K562 (cell line): ENCODE measurements around the gene BCAR1. TPM values are rescaled to one million over a fixed set of nuclear protein-coding genes. Genes with fewer than 3 reads are reported as not detected.

Experiments
- ATAC-seq: fragments of 200-7000 bp; cut with Tn5 transposase; 3 replicates; pipeline ENCODE4 v1.9.1; 2020; ENCODE audit warnings: moderate library complexity
- BruUV-seq: library from RNA; stranded (reverse); fragments of 400-500 nt; replicated peaks from 2 replicates; lab custom pipeline; 2021; lab: Mats Ljungman, UMichigan
- CTCF ChIA-PET: fragments of 300-600 bp; formaldehyde crosslinking; extraction: SDS; loops from one replicate; lab custom pipeline; 2021; ENCODE audit warnings: low intra/inter-chr PET ratio; lab: Yijun Ruan, JAX
- POLR2A ChIA-PET: fragments of 300-600, 350-650 bp; sonication (Branson Sonifier 250); formaldehyde crosslinking; extraction: SDS; loops from one replicate; lab custom pipeline; 2021; ENCODE audit warnings: antibody characterized with exemption, inconsistent platforms; lab: Yijun Ruan, JAX
- DNase-seq, 4 experiments: peaks; one replicate each; pipeline versions ENCODE4 v3.0.0 to v3.0.0-alpha.2; 2011 to 2018; ENCODE audit warnings: low spot score in 3 of 4, mixed read lengths in 3 of 4; ENCODE audit errors: extremely low read depth in 1 of 4
- FAIRE-seq: peaks from 2 replicates; lab custom pipeline; 2011; peaks lifted over from hg19 to GRCh38; lab: Jason Lieb, UNC
- H2AFZ ChIP-seq: 2 replicates; pipeline ENCODE4 v1.6.0; 2011; ENCODE audit warnings: low read depth, low read length, control low read depth, inconsistent platforms
- H3K27ac ChIP-seq: fragments of 200-600 bp; 3 replicates; pipeline ENCODE4 v1.8.0; 2011; ENCODE audit warnings: low read depth, mild to moderate bottlenecking, control low read depth, inconsistent platforms, low read length, moderate library complexity, mixed read lengths; ENCODE audit errors: extremely low read depth
- H3K27me3 ChIP-seq, 2 experiments: fragments of 300-600 bp in 1 of 2; 2 replicates in 1 of 2; 3 replicates in 1 of 2; pipeline versions ENCODE4 v1.6.0 to v1.8.0; 2011; ENCODE audit warnings: inconsistent platforms in 2 of 2, low read length in 2 of 2, mild to moderate bottlenecking in 1 of 2, mixed read lengths in 1 of 2, moderate library complexity in 1 of 2; ENCODE audit not compliant: control insufficient read depth in 2 of 2, insufficient read depth in 2 of 2
- H3K36me3 ChIP-seq: fragments of 300-600 bp; 3 replicates; pipeline ENCODE4 v1.8.0; 2011; ENCODE audit warnings: mild to moderate bottlenecking, low read length, inconsistent platforms; ENCODE audit not compliant: control insufficient read depth, insufficient read depth
- H3K4me1 ChIP-seq, 2 experiments: fragments of 200-600 bp in 1 of 2; replicated peaks in 1 of 2; 2 replicates in 1 of 2; 3 replicates in 1 of 2; pipeline versions ENCODE4 v1.5.1 to v1.8.0; 2011; ENCODE audit warnings: inconsistent platforms in 2 of 2, low read length in 2 of 2, mild to moderate bottlenecking in 1 of 2, mixed read lengths in 1 of 2, moderate library complexity in 1 of 2; ENCODE audit not compliant: control insufficient read depth in 2 of 2, insufficient read depth in 2 of 2
- H3K4me2 ChIP-seq: 2 replicates; pipeline ENCODE4 v1.6.1; 2011; ENCODE audit warnings: low read length, control low read depth, inconsistent platforms, mixed read lengths; ENCODE audit not compliant: insufficient read depth
- H3K4me3 ChIP-seq: fragments of 200-600 bp; sonication (generic), shearing (Covaris generic); 2 replicates; pipeline ENCODE4 v1.5.1; 2016; ENCODE audit warnings: control low read depth, inconsistent platforms
- H3K79me2 ChIP-seq: fragments of 200-600 bp; 3 replicates; pipeline ENCODE4 v1.8.0; 2011; ENCODE audit warnings: low read length, inconsistent platforms; ENCODE audit not compliant: control insufficient read depth, insufficient read depth
- H3K9ac ChIP-seq, 2 experiments: 2 replicates each; pipeline versions ENCODE4 v1.6.0 to v1.6.1; 2011; ENCODE audit warnings: low read depth in 2 of 2, low read length in 2 of 2, control low read depth in 1 of 2, inconsistent platforms in 1 of 2, mild to moderate bottlenecking in 1 of 2, mixed read lengths in 1 of 2; ENCODE audit not compliant: insufficient read depth in 1 of 2
- H3K9me1 ChIP-seq: one replicate; pipeline ENCODE4 v1.6.0; 2011; ENCODE audit warnings: inconsistent platforms, mild to moderate bottlenecking, low read length, moderate library complexity; ENCODE audit not compliant: control insufficient read depth, insufficient read depth
- H3K9me3 ChIP-seq: replicated peaks from 2 replicates; pipeline ENCODE4 v1.5.1; 2011; ENCODE audit warnings: low read depth, low read length, inconsistent platforms; ENCODE audit not compliant: control insufficient read depth, insufficient read depth
- H4K20me1 ChIP-seq: replicated peaks from 2 replicates; pipeline ENCODE4 v1.6.1; 2011; ENCODE audit warnings: low read length, inconsistent platforms, mixed read lengths; ENCODE audit not compliant: control insufficient read depth, insufficient read depth
- ARID1B ChIP-seq: fragments of 450-650 bp; IDR thresholded peaks from 2 replicates; pipeline ENCODE4 v1.6.1; 2016; ENCODE audit warnings: antibody characterized with exemption, mild to moderate bottlenecking, inconsistent platforms
- WGBS: fragments of 100-300 bp; shearing (Covaris generic); methylation state at CpG from one replicate; pipeline ENCODE4 v1.1.6; 2016; ENCODE audit warnings: low coverage, mixed read lengths; ENCODE audit not compliant: insufficient coverage; ENCODE audit errors: missing lambda C conversion rate; 5-methylcytosine and 5-hydroxymethylcytosine counted together
- in situ Hi-C: fragments of 300-500 bp; cut with MboI; formaldehyde crosslinking; loops from 4 replicates; pipeline ENCODE4 v1.15.0; 2018; ENCODE audit warnings: inconsistent platforms, mixed read lengths
- intact Hi-C: fragments of 100-400 bp; cut with micrococcal nuclease; formaldehyde crosslinking; loops from 2 replicates; pipeline ENCODE4 v1.14.2; 2022
- polyA plus RNA-seq, 8 experiments: library from polyadenylated mRNA; depleted of rRNA in 4 of 8; stranded (reverse) in 5 of 8; unstranded in 3 of 8; fragments of >200 nt; fragmentation: Nextera tagmentation in 2 of 8; fragmentation: Illumina TruSeq in 1 of 8; extraction: Ambion mirVana in 2 of 8; extraction: Trizol in 1 of 8; gene quantifications; 2 replicates each; pipeline versions ENCODE4 v1.2.1 to v1.2.3, GENCODE V29; 2011 to 2014; ENCODE audit warnings: inconsistent platforms in 1 of 8, missing spikeins in 1 of 8
- total RNA-seq, 7 experiments: library from RNA; depleted of rRNA in 6 of 7; stranded (reverse); fragments of >200 nt in 6 of 7; fragmentation: Illumina TruSeq in 2 of 7; extraction: Trizol in 2 of 7; gene quantifications; 2 replicates each; pipeline versions ENCODE4 v1.2.1 to v1.2.3, GENCODE V29; 2011 to 2021; ENCODE audit warnings: low replicate concordance in 1 of 7
- TF ChIP-seq, protein P1 (sequence below): sonication (generic); formaldehyde crosslinking; IDR thresholded peaks from 2 replicates; pipeline ENCODE4 v1.8.0; 2022; ENCODE audit warnings: missing genetic modification reagents, mild to moderate bottlenecking, borderline replicate concordance

Gene BCAR1
- total and polyA plus RNA-seq, 9 of the 15 experiments (the other 6 are each of a cell fraction or from before 2014, with no cell fraction given), result 0.10 to 26.3 (median 3.6) TPM

GRCh38 chr16:75225678-75226515, 25.5 kb downstream of the BCAR1 start:
- ChIA-PET POLR2A (interaction anchor here (1.8 kb wide), 1 partner anchor 14 kb away, joined by 5 read pairs; no protein-coding TSS in a partner anchor), CTCF (no interaction called here)
- DNase-seq (no peak), ATAC-seq (no peak), FAIRE-seq (no peak)
- H3K36me3 ChIP-seq, result 0 out of 3 replicates have a peak, but pooled peaks cover 4% of the 10 kb centered on the region
- H3K27me3 ChIP-seq, result peaks cover 8 to 13% of the 10 kb centered on the region in 2 experiments; a peak in 3 of 5 replicates
- H3K4me2 ChIP-seq, result no peak overlapping the region
- BruUV-seq, result no TSS peak
- 0 out of 2 replicates have a peak, but pooled peaks cover 10% of the 10 kb centered on the region for H4K20me1 ChIP-seq
- in situ Hi-C loops (no loop called here), intact Hi-C loops (loop anchor here (2.0 kb wide), 1 partner anchor 19 kb away; the partner anchor contains the start of gene CTRB2)
- H3K27ac ChIP-seq, result no peak overlapping the region
- peaks cover 0 to 22% of the 10 kb centered on the region in 2 experiments; a peak in 1 of 5 replicates for H3K4me1 ChIP-seq
- H2AFZ ChIP-seq, result no peak overlapping the region
- no peaks in the 10 kb centered on the region for H3K9me1 ChIP-seq
- H3K9ac ChIP-seq, result no peak overlapping the region; a peak in 1 of 4 replicates
- no peak overlapping the region for H3K4me3 ChIP-seq
- 18% methylated on average over 17 of the region's 26 CpGs for WGBS
- H3K9me3 ChIP-seq, result no peaks in the 10 kb centered on the region
- TF ChIP-seq ARID1B, result no peak
- TF ChIP-seq, protein P1, sequence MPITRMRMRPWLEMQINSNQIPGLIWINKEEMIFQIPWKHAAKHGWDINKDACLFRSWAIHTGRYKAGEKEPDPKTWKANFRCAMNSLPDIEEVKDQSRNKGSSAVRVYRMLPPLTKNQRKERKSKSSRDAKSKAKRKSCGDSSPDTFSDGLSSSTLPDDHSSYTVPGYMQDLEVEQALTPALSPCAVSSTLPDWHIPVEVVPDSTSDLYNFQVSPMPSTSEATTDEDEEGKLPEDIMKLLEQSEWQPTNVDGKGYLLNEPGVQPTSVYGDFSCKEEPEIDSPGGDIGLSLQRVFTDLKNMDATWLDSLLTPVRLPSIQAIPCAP, result no peak
- no peaks in the 10 kb centered on the region for H3K79me2 ChIP-seq
